Epithelial cell of prostate (primary cell): ENCODE measurements around the gene RFX4.
"Not testable (repeated sequence)": the region's sequence is repeated elsewhere in the genome, so short reads cannot be mapped to it uniquely, and the experiment has no call there.

Source experiments
- DNase-seq: peaks from one replicate; pipeline ENCODE4 v3.0.0-alpha.2; 2011; ENCODE audit warnings: low read depth, low spot score
- H3K27ac ChIP-seq: fragments of 450-650 bp; 2 replicates; pipeline ENCODE4 v1.5.1; 2017; ENCODE audit warnings: mild to moderate bottlenecking

Gene RFX4

DNA sequence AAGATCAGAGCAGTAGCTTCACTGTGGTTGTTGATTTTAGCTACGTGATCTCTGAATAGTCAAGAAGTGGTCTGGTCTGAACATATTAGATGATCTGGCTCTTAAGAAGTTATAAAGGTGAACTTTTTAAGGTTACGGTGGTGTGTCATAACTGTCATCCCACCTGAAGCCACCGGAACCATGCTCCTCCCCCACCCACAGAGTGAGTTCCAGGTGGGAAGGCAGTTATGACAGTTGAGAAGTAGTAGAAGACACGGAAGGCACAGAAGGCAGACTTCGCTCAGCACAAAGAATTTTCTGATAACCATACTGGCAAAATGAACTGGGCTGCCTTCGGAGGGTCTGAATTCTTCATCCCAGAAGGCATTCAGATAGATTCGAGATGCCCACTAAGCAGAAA lies 101.7 kb downstream of the RFX4 start:
- no peak overlapping the region for H3K27ac ChIP-seq

DNA sequence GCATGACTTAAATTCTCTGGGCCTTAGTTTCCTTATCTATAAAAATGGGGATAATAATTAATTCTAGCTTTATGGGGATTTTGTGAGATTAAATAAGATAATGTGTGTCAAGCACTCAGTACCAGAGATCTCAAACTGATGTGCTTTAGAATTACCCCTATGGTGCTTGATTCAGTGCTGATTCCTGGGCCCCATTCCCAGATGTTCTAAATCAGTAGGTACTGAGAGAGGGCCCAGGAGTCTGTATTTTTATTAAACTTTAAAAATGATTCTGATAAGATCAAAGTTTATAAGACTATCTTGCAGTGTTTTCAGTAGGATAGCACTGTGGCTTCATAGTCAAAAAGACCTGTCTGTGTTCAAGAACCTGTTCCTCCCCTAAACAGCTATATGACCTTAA lies 102.6 kb downstream of the RFX4 start:
- H3K27ac ChIP-seq: no peak overlapping the region
- no peak for DNase-seq

More for the DNA sequence above, 101.7 kb downstream of the RFX4 start:
- no peak for DNase-seq

DNA sequence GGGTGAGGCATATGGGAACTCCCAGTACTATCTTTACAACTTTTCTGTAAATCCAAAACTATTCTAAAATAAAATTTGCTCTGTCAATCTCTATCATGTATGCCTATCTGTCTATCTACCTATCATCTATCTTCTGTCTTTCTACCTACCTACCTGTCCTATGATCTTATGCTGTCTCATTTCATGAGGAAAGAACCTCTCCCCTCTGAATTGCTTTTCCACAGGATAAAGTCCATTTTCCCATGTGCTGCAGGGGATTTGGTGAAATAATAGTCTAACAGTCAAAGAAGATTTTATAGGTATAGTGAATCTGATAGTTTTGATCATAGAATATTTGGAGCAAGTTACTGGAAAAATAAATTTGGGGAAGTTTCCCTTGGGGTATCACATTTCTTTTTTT lies 104.9 kb downstream of the RFX4 start:
- H3K27ac ChIP-seq: no peak overlapping the region
- DNase-seq: no peak

DNA sequence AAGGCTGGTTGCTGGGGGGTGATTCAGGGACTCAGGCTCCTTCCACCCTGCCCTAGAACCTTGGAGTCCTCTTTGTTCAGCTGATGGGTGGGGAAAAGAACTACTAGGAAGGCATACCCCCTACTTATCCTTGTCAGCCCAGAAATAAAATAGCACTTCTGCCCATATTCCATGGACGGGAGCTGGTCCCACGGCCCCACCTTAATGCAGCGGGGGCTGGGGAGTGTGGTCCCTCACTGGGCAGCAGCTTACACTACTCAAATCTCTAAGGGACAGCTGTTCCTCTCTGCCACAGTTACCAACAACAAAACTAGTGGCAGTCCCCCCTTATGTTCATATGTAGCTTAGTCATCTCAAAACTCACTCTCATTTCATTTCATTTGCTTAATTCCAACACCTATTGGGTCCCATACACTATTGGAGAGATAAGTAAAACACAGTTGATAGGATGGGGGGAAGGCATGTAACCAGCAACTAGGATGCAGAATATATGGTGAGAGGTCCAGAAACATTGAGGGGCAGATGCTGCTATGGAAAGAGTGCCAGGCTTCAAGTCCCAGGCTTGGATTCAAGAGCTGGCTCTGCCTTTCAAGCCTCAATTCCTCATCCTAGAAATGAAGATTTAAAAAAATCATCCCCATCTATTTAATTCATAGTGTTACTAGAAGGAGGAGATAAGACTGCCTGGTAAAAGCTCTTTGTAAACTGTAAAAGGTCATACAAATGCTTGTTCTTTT lies 107.9 kb downstream of the RFX4 start:
- no peak overlapping the region for H3K27ac ChIP-seq
- DNase-seq: no peak

DNA sequence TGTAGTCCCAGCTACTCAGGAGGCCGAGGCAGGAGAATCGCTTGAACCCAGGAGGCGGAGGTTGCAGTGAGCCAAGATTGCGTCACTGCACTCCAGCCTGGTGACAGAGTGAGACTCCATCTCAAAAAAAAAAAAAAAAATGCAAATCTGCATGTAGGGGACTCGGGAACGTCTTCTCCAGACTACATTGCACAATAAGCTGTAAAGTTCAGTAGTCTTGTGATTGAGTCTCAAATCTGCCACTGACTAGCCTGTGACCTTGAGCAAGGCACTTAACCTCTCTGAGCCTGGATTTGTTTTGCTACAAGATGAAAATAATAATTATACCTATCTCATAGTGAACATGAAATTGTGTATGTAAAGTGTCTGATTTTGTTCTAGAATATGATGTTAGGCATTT lies 109.2 kb downstream of the RFX4 start:
- not testable (repeated sequence) for DNase-seq, H3K27ac ChIP-seq

DNA sequence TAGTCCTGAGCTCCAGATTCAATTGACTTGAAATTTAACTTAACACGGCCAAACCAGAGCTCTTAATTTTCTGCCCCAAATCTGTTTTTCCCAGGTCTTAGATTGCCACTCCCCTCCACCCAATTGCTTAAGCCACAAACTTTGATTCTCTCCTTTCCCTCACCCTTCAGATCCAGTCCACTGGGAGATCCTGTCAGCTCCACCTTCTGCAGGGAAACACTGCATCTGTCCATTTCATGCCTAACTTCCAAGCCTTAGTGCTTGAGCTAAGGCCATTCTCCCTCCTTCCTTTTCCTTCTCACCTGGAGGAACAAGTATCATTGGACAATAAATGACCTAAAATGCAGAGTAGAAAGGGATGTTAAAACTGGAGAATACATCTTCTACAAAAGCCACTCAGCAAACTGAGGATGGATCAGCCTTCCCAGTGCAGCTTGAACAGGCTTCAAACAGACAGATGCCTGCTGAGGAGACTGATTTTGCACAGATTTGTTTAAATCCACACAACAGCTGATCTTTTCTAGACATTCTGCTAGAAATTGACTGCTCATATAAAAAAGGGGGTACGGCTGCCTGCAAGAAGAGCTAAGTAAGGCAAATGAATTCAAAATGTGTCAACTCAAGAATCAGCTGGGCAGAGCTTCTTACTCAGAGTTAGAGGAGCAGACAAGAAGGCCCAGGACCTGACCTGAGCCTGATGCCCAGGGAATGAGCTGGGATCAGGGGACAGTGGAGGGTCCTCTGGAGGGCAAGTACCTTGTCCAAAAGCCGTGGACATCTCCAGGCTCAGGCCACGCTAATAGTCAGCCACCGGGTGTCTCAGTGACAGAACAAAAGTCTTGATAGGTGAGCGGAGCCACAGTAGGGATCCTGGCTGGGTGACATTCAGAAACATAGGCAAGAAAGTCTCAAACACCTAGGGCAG lies 110.4 kb downstream of the RFX4 start:
- no peak overlapping the region for H3K27ac ChIP-seq
- DNase-seq: no peak

DNA sequence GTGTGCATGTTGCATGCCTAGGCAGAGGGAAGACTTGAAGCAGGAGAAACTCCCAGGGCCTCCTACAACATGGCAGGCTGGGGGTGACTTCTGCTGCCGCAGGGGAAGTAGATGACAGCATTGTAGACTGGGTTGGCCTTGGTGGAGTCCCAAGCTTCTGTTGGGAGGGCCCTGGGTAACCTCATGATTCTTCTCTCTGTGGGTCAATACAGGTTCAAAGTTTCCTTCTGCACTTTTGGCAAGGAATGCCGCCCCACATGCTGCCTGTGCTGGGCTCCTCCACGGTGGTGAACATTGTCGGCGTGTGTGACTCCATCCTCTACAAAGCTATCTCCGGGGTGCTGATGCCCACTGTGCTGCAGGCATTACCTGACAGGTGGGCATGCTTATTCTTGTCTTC lies 113.3 kb downstream of the RFX4 start:
- H3K27ac ChIP-seq: no peak overlapping the region
- no peak for DNase-seq

DNA sequence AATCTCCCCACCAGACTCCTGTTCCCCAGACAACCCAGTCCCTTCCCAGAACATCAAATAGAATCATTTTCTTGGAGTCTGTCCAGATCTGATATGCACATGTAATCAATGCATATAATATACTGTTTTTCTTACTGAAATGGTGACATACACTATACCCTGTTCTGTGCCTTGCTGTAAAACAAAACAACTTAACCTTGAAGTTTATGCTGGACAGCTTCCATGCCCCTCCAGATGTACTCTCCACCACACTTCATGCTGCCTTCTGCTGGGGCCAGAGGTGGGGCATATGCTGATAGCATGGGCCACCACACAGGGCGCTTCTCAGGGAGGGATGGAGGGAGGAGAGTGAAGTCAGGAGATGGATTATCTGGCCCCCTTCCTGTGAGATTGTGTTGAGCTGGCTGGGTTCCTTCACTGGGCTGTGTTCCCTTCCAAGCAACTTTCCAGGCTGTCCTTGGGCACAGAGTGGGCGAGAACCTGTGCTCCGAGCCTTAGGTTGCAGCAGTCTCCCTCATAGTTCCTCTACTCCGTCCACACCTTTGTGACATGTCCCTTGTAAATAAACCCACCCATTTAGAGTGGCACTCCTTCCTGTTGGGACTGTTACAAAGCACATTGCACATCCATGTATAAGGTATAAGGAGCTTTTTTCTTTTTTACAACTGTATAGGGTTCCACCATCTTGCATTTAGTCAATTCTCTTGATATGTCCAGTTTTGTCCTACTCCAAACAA lies 114.0 kb downstream of the RFX4 start:
- H3K27ac ChIP-seq: no peak overlapping the region
- DNase-seq: no peak

DNA sequence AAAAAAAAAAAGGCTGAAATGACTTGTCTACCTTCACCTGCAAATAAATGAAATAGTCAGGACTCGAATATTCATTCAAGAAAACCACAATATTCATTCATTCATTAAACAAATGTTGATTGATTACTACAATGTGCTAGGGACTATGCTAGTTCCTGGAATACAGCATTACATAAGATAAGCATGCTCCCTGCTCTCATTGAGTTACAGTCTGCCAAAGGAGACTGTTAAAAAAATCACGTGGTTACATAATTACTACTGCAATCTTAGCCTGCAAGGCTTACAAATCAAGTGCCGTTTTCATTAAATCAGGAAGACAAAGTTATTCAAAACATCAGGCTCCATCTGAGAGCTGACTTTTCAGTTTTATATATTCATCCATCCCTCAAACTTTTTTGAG lies 121.3 kb downstream of the RFX4 start:
- no peak for DNase-seq
- no peak overlapping the region for H3K27ac ChIP-seq

DNA sequence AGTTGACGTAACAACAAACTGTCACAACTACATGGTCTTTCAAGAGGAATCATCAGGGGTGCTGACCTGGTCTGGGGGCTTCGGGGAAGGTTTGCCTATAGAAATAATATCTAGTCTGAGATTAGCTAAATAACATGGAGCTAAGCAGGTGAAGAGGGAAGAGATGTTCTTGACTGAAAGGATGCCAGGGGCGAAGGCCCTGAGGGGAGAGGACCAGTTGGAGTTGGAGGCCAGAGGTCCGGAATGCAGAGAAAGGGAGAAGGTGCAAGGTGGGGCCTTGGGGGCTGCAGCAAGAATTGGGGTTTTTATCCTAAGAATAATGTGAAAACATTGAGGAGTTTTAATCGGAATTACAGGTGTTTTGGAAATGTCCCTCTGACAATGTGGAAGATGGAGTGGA lies 123.2 kb downstream of the RFX4 start:
- DNase-seq: no peak
- H3K27ac ChIP-seq: no peak overlapping the region

DNA sequence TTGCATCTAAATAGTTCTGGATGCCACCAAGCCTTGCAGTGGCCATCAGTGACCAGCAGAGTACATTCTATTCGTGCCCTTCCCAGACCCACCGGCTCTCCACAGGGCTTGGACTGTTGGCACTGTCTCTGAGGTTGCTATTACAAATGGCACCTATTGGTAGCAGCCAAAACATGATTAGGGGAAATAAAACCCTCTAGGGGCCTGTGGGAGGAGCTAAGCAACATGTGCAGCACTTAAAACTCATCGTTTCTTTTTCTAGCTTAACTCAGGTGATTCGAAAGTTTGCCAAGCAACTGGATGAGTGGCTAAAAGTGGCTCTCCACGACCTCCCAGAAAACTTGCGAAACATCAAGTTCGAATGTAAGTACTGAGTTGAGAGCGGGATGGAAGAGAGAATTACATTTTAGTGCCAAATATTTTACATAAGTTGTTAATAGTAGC lies 126.3 kb downstream of the RFX4 start:
- no peak for DNase-seq
- no peak overlapping the region for H3K27ac ChIP-seq

DNA sequence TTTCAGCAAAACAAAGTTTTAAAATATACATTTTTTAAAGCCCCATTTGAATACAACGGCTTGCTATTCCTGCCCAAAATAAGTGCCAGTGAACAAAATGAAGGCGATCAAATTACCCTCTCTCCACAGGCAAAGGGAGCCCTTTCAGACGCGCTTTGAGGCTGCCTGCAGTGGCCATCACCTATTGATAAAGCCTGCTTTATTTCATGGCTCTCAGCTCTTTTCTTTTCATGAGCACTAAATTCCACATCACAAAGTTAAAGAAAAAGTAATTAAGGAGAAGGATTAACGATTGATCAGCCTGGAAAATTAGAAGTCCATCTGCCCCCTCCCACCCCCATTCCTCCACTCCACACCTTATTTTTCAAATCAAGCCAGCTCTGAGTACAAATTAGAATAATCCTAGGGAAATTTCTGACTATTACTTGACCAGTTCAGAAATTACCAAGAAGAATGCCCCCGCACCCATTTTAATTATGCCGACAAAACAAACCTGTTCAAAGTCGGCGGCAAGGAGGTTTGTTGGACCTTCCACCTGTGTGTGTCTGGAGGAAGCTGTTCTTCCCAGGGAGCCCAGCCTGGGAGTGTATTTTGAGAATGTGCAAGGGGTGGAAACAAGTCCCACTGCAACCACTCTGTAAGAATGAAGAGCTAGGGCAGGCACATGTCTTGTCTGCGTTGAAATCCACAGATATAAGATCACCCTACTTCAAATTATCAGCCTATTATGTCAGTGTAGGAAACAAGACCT lies 127.5 kb downstream of the RFX4 start:
- no peak for DNase-seq
- no peak overlapping the region for H3K27ac ChIP-seq

DNA sequence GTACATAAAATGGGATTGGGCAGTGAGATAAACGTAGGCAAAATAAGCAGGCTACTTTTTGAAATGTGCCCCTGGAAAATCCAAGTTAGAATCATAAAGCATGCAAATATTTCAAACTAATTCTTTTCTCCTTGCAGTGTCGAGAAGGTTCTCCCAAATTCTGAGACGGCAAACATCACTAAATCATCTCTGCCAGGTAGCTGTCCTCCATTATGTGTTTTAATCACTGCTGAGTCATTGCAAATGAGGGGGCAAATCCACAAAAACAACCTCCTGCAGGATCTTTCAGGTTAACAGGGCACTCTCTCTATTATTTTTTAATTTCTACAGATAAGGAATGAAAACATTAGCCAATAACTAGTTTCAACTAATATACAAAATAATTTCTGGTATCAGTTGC lies 128.5 kb downstream of the RFX4 start:
- no peak for DNase-seq
- H3K27ac ChIP-seq: no peak overlapping the region

DNA sequence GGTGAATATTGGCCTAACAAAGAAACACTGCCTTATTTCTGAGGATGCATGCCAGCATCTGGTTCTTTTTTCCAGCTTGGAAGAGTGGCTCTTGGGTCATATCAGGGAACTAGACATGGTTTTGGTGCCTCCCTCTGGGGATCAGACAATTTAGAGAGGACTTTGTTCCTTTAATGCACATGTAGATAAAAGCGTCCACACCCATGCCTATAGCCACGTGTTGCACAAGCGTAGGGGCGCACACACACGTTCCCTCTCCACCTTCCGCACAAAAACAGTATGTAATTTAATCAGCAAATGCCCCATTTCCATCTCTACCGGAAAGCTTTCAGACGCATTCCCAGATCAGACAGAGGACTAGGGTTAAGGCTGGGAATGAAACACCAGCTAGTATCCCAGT lies 130.0 kb downstream of the RFX4 start:
- DNase-seq: no peak
- H3K27ac ChIP-seq: no peak overlapping the region

DNA sequence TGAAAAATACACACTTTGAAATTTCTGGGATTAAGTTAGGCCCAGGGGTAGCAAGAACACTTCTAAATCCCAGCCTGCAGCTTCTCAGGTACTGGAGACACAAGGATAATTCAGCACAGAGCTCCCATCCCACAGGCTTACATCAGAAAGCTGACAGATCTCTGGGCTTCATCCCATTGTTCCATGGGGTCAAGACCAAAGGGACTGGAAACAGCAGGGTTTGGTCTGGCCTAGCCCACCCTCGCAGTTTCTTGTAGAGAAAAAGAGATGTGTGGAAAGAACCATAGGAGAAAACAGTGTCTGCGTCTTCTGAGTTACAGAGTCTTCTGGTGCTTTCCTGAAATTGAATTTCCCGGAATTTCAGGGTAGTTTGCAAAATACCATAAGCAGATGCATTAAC lies 132.1 kb downstream of the RFX4 start:
- no peak overlapping the region for H3K27ac ChIP-seq
- DNase-seq: no peak

DNA sequence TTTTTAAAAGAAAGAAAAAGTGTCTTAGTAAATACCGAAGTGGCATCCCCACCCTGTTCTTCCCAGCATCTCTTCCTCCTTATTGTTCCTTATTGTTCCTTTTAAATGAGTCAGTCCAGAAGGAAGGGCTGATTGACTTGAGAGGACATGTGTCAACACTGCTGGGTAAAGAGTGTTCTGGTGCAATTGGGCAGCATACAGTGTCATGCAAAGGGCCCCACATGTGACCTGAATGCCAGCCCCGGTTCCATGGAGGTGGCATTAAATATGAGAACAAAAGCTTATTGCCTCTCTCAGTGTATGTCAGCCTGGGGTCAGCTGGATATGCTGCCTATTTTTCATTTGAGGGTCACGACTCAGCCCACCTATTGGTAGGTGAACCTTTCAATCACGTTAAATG lies 132.8 kb downstream of the RFX4 start:
- no peak for DNase-seq
- no peak overlapping the region for H3K27ac ChIP-seq

DNA sequence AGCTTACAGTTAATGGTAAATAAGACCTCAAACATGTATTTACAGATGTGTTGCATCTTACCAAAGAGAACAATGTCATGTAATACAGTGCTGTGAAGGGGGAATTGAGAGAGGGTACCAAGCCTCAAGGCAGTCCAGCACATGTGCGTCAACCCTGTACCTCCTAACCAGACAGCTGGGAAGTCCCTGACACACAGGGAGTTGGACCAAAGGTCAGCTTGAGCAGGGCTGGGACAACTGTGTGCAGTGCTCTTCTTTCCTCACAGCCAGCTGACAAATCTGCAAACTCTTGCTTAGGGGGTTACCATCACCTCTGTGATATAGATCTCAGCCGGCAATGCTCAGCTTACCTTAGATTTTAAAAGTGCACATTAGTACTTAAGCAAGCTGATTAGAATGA lies 134.9 kb downstream of the RFX4 start:
- no peak overlapping the region for H3K27ac ChIP-seq
- DNase-seq: no peak

DNA sequence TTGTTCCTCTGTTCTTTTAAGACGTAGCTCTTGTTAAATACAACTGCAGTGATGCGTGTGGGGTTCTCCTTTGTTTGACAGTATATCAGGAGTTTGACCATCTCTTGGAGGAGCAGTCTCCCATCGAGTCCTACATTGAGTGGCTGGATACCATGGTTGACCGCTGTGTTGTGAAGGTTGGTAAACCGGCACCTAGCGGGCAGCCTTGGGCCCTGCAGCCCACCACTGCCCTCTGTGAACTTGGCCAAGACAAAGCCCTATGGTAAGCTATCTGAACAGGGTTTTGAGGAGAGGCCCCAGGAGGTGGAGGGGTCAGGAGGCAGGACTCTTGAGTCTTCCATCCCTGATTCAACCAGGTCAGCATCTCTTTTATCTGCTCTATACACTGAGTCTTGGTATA lies 137.1 kb downstream of the RFX4 start:
- H3K27ac ChIP-seq: no peak overlapping the region
- DNase-seq: no peak

DNA sequence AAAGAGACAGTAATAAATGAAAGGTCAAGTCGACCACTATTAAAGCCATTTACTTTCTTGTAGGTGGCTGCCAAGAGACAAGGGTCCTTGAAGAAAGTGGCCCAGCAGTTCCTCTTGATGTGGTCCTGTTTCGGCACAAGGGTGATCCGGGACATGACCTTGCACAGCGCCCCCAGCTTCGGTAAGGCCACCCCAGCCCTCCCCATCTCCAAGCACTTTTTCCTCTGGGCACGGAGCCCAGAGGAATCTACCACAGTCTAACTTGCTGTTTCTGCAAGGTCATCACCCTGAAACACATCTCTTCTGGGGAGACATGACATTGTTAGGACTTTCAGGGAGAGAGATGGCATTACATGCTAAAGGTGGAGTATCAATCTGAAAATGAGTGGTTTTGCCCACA lies 137.9 kb downstream of the RFX4 start:
- DNase-seq: no peak
- H3K27ac ChIP-seq: no peak overlapping the region

DNA sequence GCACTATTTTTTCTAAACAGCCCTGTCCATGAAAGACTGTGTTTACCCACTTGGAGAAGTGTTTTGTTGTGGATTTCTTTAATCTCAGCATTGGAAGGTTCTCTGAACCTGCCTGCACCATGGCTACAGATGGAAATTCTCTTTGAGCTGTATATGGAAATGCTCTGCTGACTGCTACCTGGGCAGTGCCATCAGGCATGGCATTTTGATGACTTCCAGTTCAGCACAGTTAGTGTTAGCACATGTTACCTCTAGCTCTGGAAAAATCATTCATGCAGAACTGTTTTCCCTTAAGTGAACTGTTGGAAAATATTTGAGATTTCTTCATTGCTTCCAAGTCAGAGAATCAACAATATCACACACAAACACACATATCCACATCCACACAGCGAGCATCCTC lies 139.1 kb downstream of the RFX4 start:
- H3K27ac ChIP-seq: no peak overlapping the region

More for the DNA sequence above, 139.1 kb downstream of the RFX4 start:
- DNase-seq: no peak
